ENCODE results near the gene RUNX1.

RUNX1 gene

DNA sequence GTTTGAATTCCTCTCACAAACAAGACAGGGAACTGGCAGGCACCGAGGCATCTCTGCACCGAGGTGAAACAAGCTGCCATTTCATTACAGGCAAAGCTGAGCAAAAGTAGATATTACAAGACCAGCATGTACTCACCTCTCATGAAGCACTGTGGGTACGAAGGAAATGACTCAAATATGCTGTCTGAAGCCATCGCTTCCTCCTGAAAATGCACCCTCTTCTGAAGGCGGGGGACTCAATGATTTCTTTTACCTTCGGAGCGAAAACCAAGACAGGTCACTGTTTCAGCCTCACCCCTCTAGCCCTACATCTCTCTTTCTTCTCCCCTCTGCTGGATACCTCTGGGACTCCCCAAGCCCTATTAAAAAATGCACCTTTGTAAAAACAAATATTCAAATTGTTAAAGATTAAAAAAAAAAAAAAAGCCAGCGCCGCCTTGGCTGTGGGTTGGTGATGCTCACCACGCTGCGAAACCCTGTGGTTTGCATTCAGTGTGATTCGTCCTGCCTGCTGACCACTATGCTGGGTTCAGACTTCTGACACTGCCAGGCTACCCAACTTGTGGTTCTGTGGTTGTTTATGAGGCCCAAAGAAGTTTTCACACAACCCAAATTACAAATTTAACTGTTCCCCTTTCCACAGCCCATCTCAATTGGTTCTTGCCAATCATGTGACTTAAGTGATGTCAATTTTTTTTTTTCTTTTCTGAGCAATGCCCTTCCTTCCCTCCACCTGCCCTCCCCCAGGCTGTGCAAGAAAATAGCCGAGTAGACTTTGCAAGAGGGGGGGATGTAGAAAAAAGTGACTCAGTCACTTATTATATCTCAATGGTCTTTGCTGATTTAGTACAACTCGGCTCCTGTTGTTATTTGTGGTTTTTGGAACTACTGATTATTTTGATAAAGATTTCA, at the start of gene RUNX1:
TSS of gene RUNX1 (minus strand) at position 597 of the 912 bp plus-strand sequence.
- no peak for DNase-seq (ENCODE audit: low read depth)

DNA sequence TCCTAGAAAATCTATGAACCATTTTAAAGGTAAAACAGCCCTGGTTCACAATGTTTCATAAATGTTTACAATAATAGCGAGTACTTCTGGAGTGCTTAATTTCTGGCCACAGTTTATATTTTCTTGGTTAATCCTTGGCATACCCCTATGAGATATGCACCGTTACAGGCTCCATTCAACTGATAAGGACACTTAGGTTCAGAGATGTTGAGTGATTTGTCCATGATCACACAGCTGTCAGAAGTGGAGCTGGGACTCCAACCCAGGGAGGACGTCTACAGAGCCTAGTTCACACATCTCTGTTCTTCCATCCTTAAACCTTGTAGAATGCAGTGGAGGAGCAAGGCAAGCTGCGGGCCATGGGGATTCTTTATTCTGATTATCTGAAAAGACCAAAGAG, 48.4 kb upstream of the RUNX1 start:
- no peak for DNase-seq (ENCODE audit: low read depth)

DNA sequence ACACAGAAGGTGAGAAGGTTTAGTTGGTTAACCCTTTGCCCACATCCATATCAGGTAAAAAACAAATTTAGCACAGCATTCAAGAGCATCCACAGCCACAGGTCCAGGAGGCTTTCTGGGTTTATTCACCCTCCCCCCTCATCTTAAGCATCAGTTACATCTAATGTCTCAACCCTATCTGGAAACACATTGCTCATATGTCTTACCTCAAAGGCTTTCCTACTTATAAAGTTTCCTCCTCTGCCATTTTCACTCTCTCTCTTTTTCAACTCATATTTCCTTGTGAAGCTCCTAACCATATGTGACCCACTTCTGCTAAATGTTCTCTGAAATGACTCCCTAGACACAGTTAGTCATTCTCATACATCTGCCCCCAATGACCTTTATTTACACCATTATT, 47.9 kb upstream of the RUNX1 start:
- DNase-seq (ENCODE audit: low read depth), result no peak

DNA sequence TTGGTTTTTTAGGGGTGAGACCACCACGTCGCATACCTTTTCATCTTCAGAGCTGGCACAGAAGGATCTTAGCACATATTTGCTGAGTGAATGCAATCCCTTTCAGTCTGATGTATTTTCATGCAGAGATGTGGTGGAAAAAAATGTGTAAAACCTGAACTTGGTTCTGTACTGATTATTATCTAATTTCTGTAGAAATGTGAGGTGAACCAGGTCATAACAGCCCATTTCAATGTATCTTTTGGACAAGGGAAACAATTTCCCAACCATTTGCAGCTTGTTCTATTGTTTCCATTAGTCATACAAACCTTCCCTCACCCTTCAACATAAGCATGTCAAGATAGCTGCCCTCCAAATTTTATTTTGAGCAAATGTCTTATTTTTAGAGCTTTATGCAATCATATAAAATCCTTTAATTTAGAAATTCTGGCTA, 46.8 kb upstream of the RUNX1 start:
- DNase-seq (ENCODE audit: low read depth), result no peak

DNA sequence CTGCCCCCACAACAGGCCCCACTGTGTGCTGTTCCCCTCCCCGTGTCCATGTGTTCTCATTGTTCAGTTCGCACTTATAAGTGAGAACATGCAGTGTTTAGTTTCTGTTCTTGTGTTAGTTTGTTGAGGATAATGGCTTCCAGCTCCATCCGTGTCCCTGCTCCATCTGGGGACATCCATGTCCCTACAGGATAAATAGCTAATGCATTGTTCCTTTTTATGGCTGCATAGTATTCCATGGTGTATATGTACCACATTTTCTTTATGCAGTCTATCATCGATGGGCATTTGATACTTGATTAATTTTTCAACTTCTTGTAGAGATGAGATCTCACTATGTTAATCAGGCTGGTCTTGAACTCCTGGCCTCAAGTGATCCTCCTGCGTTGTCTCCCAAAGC, 44.4 kb upstream of the RUNX1 start:
- DNase-seq (ENCODE audit: low read depth), result no peak

DNA sequence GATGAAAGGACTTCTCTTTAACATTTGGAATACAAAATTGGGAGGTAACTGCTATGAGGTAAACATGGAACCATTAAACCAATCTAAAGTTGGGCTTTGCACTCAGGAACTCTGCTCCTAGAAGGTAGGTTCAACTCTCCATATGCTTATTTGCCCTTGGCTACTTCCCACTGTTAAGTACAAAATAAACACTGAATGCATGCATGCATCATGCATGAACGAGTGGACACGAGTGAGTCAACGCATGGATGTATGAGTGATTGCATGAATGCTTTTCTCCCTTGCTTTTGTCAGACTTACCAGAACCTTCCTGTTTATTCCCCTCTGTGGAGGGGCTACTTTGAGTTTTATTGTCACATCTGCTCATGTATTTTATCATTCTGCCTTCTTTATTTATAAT, 42.4 kb upstream of the RUNX1 start:
- DNase-seq (ENCODE audit: low read depth), result no peak

DNA sequence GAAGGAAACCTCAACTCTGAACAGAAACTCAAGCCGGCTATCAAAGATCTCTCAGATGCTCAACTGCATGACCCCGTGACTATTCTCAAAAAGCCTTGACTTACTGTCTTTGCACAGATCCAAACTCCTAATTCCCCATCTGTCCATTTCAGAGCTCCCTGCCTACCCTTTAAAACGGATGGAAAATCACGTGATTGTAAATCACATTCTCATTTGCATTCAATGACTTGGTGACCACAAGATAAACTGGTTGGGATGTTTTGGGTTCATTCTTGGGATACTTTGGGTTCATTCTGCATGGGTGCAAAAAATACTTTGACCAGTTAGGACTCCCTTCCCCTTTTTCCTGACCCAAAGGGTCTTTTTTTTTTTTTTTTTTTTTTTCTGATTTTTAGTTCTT, 41.3 kb upstream of the RUNX1 start:
- no peak for DNase-seq (ENCODE audit: low read depth)

DNA sequence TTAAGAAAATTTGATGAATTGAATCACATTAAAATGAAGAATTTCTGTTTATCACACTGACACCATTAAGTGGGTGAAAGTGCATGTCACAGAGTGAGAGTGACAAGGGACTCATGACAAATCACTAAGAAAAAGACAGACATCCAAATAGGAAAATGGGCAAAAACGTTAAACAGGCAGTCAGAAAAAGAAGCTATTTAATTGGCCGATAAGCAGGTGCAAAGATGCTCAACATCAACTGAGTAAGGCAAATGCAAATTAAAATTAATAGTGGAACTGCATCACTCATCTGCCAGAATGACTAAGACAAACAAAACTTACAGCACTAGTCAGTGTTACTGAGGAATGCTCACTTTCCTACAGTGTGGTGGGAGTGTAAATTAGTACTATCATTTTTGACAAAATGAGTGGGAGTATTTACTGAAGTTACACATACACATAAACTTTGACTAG, 39.2 kb upstream of the RUNX1 start:
- DNase-seq (ENCODE audit: low read depth), result no peak

DNA sequence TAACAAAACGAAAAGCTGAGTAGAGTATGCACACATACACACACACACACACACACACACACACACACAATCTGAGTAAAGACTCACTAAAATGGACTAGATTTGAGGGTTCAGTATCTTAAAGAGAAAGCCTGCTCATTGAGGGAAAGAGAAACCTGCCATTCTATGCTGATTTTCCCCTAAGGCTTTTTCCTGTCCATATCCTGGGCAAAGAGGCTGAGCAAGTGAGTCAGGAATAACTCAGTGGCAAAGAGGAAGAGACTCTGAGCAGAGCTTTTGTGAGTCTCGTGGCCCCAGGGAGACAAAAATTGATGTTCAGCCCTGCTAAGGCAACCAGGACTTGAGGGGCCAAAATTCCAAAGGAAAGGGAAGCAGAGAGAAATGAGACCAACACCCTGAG, 37.3 kb upstream of the RUNX1 start:
- DNase-seq (ENCODE audit: low read depth), result no peak

DNA sequence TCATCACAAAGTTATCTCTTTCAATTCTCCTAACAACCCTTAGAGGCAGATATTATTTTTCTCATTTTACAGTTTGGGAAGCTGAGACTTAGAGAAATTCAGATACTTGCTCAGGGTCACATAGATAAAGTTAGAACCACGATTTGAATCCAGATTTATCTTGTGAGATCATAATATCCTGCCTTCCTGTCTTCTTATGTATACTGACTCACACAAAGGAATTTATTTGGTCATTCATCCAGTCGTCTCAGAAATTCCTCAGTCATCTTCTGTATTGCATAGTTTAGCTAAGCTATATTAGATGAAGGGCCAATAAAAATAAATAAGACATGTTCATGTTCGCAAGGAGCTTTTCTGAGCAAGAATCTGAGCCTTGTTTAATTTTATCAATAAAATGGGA, 35.8 kb upstream of the RUNX1 start:
- DNase-seq (ENCODE audit: low read depth), result no peak

DNA sequence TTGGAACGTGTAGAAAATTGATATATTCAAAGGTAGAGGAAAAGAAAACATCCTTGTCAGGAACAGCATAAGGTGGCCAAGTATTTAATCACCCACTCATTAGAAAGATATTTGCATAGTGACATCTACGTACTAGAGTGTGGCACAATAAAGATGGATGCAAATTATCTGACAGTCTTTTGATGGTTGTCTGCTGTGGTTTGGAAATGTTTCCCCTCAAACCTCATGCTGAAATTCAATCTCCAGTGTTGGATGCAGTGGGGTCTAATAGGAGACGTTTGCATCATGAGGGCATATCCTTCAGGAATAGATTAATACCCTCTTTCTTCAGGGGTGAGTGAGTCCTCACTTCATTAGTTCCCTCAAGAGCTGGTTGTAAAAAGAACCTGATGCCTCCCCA, 34.1 kb upstream of the RUNX1 start:
- no peak for DNase-seq (ENCODE audit: low read depth)

DNA sequence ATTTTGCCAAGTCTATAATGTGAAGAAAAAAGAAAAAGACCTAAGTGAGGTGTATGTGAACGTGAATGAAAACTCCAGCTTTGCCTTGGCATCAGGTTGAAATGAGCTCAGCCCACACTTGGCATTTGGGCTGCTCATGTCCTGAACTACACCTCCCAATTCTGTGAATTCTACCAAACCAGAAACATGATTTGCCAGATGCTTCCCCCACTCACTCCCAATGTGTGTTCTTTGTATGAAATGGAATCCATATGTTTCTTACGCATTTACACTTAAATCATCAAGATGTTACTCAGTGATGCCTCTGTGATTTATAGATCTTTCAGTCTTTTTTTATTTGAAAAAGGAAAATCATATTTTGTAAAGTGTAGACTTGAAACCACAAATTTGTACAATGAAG, 32.8 kb upstream of the RUNX1 start:
- no peak for DNase-seq (ENCODE audit: low read depth)

DNA sequence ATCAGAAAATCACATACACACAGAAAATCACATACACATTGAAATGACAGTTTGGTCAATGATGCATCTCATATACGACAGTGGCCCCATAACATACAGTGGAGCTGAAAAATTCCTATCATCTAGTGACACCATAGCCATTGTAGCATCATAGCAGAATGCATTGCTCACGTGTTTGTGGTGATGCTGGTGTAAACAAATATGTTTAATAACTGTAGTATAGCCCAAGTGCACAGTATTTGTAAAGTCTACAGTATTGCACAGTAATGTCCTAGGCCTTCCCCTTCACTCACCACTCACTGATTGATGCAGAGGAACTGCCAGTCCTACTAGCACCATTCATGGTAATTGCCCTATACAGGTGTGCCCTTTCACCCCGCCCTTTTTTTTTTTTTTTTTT, 30.1 kb upstream of the RUNX1 start:
- no peak for DNase-seq (ENCODE audit: low read depth)

DNA sequence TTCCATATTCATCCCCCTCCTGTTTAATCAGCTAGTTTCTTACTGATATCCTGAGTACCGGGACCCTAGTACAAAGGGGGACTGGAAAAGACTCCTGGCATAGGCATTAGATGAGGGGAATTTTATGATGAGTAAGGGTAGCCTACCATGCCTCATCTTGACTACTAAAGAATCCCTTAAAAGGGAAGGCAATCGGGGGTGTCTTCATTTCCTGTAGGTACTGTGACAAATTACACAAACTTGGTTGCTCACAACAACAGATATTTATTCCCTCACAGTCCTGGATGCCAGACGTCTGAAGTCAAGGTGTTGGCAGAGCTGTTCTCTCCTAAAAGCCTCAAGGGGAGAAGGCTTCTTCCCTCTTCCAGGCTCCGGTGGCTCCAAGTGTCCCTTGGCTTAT, 28.9 kb upstream of the RUNX1 start:
- DNase-seq (ENCODE audit: low read depth), result no peak

DNA sequence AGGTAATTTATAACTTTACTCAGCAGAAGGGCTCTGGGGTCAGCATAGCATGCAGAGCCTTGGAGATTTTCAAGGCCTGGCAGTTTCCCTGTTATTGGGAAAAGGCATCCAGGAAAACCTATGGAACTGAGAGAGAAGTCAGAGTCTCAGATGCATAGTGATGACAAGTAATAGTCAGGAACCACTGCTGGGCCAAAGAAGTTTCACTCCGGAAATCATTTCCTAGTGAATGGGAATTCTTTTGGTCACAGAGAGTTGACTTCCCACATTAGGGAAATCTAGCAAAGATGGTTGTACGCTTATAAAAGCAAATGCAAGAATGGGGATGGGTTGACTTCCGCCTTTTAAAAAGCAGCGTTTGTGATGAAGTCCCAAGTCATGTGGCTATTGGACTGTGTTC, 28.4 kb upstream of the RUNX1 start:
- no peak for DNase-seq (ENCODE audit: low read depth)

DNA sequence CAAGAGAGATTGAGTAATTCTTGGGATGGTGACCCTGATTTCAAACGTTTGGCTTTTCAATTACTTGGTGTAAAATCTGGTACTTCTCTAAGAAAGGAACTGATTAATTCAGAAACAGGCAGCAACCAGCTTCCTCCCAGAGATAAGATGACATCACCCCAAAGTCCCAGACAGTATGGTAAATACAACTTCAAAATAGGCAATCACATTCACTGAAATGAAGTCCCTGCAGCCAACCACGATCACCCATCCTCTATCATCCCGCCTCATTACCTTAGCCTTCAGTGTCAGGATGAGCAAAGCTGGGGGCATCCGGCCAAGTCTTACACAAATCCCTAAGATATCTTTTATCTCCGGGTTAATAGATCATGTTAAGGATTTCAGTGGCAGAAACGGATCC, 26.4 kb upstream of the RUNX1 start:
- no peak for DNase-seq (ENCODE audit: low read depth)

DNA sequence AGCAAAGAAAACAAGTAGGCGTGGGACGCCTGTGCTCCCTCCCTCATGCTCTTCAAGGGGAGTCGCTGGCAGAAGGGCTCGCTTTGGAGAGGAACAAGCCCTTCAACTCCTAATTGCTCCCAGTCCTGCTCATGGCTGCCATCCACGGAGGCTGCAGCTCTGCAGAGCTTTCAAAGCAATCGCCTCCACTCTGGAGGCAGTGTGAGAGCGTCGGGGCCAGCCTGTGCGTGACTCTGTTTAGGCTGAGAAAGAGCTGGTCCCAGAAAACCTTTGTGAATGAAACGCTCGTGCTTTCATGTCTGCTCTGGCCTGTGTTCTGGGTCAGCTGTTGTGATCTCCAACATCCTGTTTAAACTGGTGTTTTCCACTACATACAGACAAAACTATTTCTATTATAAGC, 23.9 kb upstream of the RUNX1 start:
- DNase-seq (ENCODE audit: low read depth), result no peak

DNA sequence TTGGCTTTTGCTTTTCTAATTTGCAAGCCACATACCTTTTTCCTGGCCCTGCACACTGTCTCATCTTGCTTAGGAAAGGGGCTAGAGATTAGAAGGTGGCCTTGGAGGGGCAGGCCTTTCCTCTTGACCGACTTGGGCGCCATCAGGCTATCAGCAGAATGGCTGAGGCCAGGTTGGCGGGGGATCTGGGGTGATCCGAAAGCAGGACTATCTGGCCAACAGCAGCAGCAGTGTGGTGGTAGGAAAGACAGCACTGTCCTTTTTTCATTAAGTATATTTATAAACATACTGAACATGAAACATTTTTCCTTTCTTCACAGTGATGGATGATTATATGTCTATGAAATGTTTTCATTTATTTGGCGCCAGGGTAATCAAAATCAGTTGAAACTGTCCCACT, 23.5 kb upstream of the RUNX1 start:
- DNase-seq (ENCODE audit: low read depth), result no peak

DNA sequence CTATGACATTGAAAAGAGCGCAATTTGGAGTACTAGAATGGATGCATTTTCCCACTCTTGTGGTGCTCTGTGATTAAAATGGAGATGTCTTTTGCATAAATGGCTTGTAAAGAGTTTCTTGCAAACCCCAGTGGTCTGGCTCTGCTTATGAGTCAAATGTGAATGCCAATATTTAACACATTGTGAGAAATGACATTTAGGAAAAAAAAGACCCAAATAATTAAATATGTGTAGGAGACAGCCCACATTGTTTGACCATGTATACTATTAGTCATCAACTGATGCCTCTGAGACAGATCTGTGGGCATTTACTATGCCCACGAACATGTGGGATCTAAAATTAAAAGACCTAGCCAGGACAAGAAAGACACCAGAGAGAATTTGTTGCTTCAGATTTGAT, 22.2 kb upstream of the RUNX1 start:
- DNase-seq (ENCODE audit: low read depth), result no peak

DNA sequence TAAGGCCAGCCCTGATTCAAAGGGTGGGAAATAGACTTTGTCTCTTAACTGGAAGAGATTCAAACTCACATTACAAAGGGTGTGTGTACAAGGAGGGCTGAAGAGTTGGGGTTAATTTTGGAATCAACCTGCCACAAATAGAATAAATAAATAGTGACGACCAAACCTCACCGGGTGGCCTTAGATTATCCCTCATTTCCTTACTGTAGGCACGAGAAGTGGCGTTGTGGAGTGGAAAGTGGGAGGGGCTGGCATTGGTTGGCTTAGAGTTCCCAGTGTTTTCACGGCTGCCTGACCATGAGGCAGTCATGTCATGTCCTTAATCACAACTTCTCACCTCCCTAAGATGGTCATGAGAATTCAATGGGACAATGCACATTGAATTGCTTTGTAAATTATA, 21.3 kb upstream of the RUNX1 start:
- no peak for DNase-seq (ENCODE audit: low read depth)

DNA sequence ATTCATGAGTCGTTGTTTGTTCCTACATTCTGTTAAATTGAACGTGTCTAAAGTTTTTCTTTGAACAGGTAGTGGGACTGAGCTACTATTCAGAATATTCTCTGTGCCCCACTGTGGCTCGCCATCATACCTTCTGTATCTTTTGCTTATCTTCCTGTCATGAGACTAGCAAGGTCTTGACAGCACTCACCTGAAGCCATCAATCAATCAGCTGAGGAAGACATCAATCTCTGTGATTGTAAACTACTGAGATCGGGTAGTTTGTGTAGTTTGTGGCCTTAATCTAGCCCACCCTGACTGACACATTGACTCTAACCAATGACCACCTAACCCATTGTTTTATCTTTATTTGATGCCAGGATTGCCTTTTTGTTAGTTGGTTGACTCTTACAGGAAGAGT, 17.7 kb upstream of the RUNX1 start:
- no peak for DNase-seq (ENCODE audit: low read depth)

DNA sequence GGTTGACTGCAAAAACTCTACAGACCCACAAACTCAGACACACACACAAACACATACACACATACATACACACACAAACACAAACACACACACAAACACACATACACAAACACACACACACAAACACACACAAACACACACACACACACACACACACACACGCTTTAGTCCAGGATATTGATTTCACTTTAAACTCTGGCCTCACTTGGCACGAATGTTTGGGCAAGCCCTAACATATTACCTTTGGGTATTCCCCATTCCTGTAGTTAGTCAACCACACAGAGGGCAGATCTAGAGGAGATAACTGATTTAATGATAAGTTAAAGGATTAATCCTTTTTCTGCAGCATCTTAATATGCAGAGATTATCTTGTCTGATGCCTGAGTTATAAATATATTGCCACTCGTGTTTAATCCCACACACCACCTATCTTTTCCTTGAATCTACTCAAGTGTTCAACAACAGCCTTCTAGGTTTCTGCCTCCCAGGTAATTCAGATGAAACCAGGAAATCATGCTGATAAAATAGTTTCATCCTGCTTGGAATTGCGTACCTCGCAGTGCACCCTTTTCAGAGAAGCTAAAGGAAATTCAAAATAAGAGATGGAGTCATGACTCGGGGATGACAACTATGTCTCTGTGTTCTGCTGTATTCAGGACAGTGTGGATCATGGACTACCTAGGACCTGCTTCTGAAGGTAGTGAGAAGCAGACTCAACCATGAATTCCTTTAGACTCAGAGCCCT, 14.5 kb upstream of the RUNX1 start:
- no peak for DNase-seq (ENCODE audit: low read depth)

DNA sequence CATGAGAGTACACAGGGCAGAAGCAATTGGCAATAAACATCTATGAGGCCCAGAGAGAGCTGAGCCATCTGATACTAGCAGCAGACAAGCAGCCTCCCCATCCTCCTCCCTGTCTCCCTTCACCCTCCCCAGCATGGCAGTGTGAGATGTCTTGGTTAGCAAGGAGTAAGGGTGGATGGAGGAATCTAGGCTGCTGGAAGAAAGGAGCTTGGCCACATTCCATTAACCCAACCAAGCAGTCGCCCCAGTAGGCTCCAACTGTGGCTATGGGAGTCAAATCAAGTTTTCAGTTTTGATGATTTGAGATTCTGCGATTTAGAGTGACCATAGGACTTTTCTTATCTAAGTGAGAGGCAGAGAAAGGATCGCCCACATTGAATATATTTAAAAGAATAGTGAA, 12.9 kb upstream of the RUNX1 start:
- no peak for DNase-seq (ENCODE audit: low read depth)

DNA sequence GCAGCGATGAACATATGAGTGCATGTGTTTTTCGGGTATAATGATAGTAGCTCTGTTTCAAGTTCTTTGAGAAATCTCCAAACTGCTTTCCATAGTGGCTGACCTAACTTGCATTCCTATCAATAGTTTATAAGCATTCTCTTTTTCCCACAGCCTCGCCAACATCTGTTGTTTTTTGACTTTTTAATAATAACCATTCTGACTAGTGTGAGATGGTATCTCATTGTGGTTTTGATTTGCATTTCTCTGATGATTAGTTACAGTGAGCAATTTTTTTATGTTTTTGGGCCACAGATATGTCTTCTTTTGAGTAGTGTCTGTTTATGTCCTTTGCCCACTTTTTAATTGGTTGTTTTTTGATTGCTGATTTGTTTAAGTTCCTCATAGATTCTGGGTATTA, 10.6 kb upstream of the RUNX1 start:
- DNase-seq (ENCODE audit: low read depth), result no peak

Measured in stimulated activated CD8-positive, alpha-beta memory T cell treated with anti-CD3 and anti-CD28 coated beads, Interleukin-15, amount 100 ng/mL, for 1 hour (primary cell).